GM18870 (cell line): ENCODE data around the gene GPR85.
A peak's percentile ranks its signal among the peaks of the same experiment; 100 is the strongest.
"Not testable (repeated sequence)": the region's sequence is repeated elsewhere in the genome, so short reads cannot be mapped to it uniquely, and the experiment has no call there.

Experiments used
- ATAC-seq: cut with Tn5 transposase; IDR thresholded peaks from one replicate; pipeline ENCODE4 v1.9.1; 2021; ENCODE audit warnings: moderate library complexity; ENCODE audit not compliant: unreplicated experiment

Gene GPR85

DNA sequence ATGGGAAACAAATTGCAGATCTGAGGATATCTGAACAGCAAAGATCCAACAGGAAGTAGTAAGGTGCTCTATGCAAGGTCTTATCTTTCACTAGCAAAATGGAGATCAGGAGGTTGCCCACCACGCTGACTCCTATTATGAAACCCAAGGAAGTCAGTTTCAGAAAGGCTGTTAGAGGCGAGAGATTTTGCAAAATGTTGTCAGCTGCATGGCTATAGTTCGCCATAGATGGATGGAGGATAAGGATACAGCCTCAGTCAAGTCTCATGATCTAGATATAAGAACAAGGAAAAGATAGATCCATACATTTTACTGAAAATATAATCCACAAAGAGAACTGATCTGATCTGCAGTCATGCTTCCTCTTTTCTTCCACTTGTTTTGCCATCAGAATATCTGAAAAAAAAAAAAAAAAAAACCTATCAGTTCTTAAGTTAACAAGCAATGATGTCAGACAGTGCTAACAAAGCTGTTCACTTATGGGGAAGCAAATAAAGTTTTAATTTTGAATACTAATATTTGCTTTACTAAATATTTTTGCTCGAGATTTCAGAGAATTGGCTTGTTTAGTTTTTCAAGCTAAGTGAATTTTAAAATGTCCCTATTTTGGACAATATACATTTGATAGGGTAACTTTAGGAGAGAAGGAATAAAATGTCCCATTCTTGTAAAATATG lies 2.0 kb downstream of the GPR85 start:
- no peak for ATAC-seq

DNA sequence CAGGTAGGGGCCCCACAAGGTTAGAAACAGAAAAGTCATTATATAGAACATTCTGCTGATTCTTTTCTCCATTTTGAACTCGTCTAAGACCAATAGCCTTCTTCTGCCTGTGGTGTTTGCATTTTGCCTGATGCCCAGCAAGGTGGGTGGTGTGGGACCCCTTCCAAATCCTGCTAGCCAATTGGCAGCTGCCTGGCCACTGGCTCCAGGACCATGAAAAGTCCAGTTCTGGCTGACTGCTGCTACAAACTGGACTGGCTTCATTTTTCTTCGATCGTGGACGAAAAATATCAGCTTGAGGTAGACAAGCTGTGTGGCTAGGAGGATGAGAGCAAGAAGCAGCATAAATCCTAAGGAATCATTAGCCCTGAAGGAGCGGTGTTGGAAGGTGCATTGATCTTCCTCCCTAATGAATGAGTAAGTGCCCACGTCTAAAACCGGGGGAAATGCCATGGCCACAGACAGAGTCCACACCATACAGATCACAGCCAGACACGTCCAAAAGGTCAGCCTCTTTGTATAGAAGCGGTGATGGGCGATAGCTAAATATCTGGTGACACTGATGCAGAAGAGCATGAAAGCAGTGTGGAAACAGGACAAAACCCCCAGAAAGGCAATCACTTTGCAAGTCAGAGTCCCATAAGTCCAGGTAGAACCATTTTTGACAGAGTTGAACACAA lies 2.7 kb downstream of the GPR85 start:
- no peak for ATAC-seq

DNA sequence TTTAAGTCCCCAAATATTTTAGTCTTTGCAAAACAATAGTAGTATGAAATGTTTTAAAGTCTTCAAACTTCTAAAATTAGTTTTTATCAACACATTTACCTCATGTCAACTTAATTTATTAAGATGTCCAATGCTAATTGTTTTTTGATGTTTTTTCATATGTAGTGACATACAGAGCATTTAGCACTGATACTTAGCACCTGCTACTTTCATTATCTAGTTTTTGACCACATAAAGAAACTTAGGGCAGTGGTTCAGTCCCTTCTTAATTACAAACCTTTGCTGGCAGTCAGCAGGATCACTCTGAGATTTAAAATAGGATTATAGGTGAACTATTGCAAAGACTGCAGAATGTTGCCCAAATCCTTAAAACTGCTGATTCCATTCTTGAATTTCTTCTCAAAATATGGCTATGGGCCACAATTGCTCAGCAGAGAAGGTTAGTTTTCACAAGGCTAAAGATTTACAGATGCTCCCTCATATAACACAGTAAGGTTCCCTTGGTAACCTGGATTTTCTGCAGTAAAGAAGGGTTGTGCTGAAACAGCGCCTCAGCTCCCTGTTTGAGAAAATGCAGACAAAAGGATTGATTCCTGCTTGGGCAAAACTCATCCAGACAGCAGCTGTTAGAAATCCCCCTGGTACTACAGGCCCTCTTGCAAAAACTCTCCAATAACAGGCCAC lies 3.4 kb downstream of the GPR85 start:
- peak; percentile 57 for ATAC-seq

DNA sequence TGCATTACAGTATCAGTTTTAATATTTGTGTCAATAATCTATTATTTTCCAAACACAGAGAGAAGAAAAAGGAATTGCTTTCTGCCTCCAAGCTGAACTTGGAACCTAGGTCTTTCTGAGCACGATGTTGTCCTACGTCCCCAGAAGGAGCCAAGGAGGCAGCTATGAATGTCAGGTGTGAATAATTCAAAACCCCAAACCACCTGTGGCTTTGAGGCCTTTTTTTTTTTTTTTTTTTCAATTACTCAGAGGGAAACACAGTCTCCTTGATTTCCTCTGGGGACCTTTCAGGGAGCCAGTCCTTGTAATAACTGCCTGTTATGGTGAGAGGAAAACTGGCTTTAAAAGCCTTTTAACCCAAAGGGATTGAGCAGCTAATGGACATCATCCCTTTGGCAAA lies 8.3 kb downstream of the GPR85 start:
- no peak for ATAC-seq

DNA sequence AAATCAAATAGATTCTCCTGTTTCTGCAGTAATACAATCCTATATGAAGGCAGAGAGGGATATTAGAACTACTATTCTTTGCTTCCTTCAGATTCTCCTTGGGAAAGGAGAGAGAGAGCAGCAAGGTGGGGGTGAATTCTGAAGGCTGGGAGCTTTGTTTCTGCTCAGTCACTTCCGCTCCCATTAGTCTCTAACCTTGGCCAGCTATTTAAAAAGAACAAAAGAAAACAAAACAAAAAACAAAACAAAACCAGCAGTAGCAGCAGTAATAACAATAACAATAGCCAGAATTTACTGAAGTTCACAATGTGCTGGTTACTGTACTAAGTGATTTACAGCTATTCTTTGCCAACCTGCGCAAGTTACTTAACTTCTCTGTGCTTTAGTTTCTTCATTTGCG lies 9.9 kb downstream of the GPR85 start:
- no peak for ATAC-seq

DNA sequence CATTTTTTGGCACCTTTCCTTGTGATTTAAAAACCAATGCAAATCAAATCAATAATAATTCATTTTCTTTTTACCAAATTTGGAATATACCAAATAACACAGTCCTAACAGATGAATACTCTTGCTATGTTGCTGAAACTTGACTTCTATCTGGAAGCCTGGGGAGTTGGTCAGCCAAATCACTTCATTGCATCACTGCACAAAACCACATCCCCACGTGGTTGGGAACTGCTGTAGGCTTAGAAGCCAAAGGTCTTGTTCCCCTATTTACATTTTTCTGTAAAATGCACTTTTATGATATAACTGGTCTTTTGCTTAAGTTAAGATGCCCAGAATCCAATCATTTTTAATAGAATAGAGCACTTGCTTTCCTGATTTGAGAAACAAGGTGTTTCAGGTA lies 15.2 kb downstream of the GPR85 start:
- no peak for ATAC-seq

DNA sequence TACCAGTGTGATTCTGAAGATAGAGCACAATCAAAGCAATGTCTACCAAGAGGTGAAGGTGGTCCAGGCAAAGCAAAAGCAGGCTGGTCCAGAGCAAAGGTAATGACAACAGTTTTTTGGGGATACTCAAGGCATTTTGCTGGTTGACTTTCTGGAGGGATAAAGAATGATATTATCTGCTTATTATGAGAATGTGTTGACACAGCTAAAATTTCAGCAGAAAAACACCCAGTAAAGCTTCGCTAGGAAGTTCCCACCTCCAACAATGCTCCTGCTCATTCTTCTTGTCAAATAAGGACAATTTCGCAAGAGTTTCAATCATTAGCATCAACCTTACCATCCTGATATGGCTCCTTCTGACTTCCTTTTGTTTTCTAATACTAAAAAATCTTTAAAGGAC lies 24.1 kb downstream of the GPR85 start:
- ATAC-seq, result no peak

DNA sequence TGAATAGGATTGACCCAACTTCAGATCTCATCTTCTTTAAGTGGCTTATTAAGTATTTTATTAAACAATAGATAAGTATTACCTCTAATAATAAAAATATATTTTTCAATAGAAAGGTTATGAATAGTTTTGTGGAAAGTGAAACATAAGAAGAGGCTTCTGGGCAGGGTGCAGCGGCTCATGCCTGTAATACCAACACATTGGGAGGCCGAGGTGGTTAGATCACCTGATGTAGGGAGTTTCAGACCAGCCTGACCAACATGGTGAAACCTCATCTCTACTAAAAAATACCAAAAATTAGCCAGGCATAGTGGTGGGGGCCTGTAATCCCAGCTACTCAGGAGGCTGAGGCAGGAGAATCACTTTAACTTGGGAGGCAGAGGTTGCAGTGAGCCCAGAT lies 26.5 kb downstream of the GPR85 start:
- ATAC-seq, result peak; percentile 66

DNA sequence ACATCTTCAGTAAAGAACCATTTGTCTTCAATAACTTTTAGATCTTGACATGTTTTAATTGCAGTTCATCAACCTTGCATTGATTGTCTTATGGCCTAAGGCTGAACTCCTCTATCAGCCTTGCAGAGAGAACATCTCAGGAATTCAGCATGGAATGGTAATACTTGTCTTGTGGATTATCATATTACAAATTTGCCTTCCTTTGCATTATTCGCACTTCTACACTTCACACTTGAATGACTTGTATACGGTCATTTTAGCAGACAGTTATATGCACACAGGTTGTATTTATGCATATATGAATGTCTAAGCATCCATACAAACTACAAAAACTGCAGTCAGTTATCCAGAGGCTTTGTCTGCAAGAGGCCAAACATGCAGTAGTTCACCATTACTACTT lies 31.7 kb downstream of the GPR85 start:
- no peak for ATAC-seq

DNA sequence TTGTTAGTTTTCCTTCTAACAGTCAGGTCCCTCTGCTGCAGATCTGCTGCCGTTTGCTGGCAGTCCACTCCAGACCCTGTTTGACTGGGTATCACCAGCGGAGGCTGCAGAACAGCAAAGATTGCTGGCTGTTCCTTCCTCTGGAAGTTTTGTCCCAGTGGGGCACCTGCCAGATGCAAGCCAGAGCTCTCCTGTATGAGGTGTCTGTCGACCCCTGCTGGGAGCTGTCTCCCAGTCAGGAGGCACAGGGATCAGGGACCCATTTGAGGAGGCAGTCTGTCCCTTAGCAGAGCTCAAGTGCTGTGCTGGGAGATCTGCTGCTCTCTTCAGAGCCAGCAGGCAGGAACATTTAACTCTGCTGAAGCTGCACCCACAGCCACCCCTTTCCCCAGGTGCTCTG lies 32.4 kb downstream of the GPR85 start:
- not testable (repeated sequence) for ATAC-seq

DNA sequence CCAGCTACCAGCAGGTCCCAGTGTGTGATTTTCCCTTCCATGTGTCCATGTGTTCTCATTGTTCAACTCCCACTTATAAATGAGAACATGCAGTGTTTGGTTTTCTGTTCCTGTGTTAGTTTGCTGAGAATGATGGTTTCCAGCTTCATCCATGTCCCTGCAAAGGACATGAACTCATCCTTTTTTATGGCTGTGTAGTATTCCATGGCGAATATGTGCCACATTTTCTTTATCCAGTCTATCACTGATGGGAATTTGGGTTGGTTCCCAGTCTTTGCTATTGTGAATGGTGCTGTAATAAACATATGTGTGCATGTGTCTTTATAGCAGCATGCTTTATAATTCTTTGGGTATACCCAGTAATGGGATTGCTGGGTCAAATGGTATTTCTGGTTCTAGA lies 37.4 kb downstream of the GPR85 start:
- not testable (repeated sequence) for ATAC-seq

DNA sequence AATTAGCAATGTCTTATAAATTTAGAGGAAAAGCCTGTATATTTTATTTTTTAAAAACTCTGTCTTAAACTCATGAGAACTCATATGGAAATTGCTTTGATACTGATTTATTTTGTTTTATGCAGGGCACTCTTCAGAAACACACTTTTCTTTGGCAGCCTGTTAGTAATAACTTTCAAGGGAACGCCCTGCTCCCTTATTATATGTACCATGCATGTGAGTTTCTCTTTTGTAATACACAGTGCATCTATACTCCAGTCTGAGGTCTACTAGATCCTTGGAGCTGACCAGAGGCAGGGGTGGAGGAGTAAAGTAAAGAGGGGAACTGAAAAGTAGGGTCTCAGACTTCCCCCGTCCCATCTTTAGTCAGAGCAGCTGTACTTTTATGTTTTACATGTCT lies 40.2 kb downstream of the GPR85 start:
- ATAC-seq, result no peak

DNA sequence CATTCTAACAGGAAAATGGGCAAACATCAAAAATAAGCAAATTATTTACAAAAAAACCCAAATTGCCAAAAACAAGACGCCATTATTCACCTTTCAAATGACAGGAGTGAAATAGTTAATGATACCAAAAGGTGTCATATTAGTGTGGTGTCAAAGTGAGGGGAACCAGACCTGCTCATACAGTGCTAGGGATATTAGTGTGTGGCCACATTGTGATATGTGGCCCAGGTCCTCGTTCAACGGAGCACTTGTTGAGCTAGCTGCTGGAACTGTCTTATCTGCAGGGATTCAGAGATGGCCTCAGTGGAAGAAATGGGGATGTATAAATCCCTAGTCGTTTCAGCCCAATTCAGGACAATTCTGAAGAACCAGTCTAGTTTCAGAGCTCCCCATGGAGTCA lies 41.2 kb downstream of the GPR85 start:
- no peak for ATAC-seq

DNA sequence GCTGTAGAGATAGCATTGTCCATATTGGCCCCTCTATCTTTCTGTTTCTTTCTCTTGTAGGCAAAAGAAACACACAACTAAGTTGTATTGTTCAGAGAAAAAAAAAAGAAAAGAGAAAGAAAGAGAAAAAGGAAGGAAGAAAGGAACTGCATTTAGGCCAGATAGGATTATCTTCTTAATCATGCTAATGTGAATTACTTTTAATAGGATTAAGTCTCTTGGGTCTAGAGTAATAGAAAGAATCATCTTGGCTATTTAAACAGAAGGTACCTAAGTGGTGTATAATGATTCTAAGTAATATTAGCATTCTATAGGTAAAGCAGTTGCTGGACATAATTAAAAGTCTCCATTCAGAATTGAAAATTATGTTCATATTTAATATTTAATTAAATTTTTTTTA lies 42.2 kb downstream of the GPR85 start:
- no peak for ATAC-seq

DNA sequence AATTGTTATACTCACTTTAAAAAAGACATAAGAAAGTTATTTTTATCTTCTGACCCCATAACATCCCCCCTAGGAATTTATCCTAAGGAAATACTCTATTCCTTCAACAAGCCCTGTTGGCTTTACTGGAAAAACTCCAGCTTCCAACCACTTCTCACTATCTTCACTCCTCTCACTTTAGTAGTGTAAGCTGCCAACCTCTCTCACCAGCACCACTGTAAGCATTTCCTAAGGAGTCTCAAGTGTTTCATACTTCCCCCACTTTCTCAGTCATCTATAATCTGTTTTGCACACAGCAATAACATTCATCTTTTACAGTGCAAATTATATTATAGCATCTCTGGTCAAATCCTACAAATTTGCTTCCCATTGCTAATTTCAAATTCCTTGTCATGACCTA lies 45.8 kb downstream of the GPR85 start:
- no peak for ATAC-seq

DNA sequence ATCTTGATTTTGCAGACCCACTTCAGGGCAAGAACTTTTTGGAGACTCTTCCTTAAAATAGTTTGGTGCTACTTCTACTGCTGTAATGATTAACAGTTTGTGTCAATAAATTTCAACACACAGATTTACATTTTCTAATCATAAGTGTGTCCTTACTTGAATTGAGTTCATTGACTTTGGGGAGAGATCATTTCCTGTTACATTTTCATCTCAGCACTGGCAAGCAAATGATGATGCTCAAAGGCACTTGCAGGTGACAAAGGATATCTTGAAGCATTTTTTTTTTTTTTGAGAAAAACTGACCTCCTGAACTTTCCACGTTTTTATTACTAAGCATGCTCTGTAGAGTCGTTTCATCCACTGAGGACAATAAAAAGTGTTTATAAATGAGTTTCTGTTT lies 52.7 kb downstream of the GPR85 start:
- ATAC-seq, result no peak
